HCT116 (cell line): ENCODE data around the gene NFATC1.

Experiments used
- EGR1 ChIP-seq: IDR thresholded peaks from 2 replicates; pipeline ENCODE4 v1.6.1; 2012; ENCODE audit warnings: low read depth
- ELF1 ChIP-seq: IDR thresholded peaks from 2 replicates; pipeline ENCODE4 v1.6.1; 2012; ENCODE audit warnings: low read depth, borderline replicate concordance
- EZH2phosphoT487 ChIP-seq: fragments of 200-600 bp; IDR thresholded peaks from 2 replicates; pipeline ENCODE4 v1.6.1; 2018; ENCODE audit warnings: antibody characterized with exemption, borderline replicate concordance
- JUND ChIP-seq: IDR thresholded peaks from 2 replicates; pipeline ENCODE4 v1.6.1; 2012
- POLR2A ChIP-seq: IDR thresholded peaks from 2 replicates; pipeline ENCODE4 v1.7.0; 2011; ENCODE audit warnings: borderline replicate concordance; ENCODE audit not compliant: insufficient read depth, insufficient read length; ENCODE audit errors: extremely low read depth
- POLR2AphosphoS5 ChIP-seq: IDR thresholded peaks from 2 replicates; pipeline ENCODE4 v1.6.1; 2011; ENCODE audit warnings: mild to moderate bottlenecking, low read depth, low read length, moderate library complexity
- SP1 ChIP-seq: IDR thresholded peaks from 2 replicates; pipeline ENCODE4 v1.6.1; 2012; ENCODE audit warnings: low read depth
- TCF7L2 ChIP-seq: IDR thresholded peaks from 2 replicates; pipeline ENCODE4 v1.7.0; 2011; ENCODE audit warnings: borderline replicate concordance, inconsistent platforms; ENCODE audit not compliant: insufficient read depth, insufficient read length; ENCODE audit errors: extremely low read depth
- YY1 ChIP-seq: IDR thresholded peaks from 2 replicates; pipeline ENCODE4 v1.6.1; 2011; ENCODE audit warnings: low read length, low read depth, moderate library complexity, mild to moderate bottlenecking; ENCODE audit not compliant: insufficient replicate concordance; ENCODE audit errors: extremely low read depth
- ZFX ChIP-seq: fragments of 450-650 bp; IDR thresholded peaks from 2 replicates; pipeline ENCODE4 v1.6.1; 2017
- TF ChIP-seq, protein P1 (sequence below), 3 experiments: fragments of 200-600 bp in 1 of 3; sonication (generic) in 1 of 3; IDR thresholded peaks in 2 of 3; conservative IDR thresholded peaks in 1 of 3; 2 replicates each; pipeline ENCODE4 v1.5.1; 2012 to 2017; ENCODE audit warnings: low read depth in 2 of 3, low read length in 2 of 3, antibody characterized with exemption in 1 of 3, borderline replicate concordance in 1 of 3, control low read depth in 1 of 3, mild to moderate bottlenecking in 1 of 3, mixed read lengths in 1 of 3, mixed run types in 1 of 3, moderate library complexity in 1 of 3; ENCODE audit not compliant: insufficient read depth in 1 of 3
- TF ChIP-seq, protein P2 (sequence below): IDR thresholded peaks from 2 replicates; pipeline ENCODE4 v1.6.1; 2012

DNA sequence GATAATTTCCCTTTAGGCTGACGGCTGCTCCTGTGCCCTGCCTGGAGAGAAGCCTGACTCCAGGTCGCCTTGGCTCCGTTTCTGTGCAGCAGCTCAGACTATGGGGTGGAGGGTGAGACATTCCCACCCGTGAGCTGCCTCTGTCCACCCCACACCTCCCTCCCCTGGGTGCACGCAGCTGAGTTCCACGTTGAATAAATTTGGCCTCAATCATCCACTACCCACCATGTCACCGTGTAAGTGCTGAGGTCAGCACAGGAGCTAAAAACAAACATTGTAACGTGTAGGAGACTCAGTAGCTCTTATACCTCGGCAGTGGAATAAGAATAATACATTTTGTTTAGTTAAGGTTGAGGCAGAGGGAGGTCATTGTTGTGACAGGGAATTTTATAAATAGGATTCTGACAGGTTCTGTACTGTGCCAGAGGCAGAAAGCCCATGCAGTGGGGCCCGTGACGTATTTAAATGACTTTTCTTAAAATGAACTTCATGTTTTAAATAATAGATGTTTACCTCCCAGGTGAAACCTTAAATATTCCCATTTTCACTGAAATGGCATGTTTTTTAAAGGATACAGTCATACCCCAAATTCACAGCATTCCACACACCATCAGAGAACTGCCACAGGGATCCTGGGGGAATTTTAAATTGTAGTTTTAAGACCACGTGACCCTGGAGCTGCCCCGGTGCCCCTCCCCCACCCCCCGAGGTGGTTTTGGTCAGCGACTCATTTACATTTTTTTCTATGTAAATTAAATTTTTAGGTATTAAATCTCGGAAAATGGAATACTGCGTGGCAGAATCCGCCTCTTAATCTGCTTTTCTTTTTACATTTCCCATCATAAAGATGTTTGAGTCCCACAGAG is 50.2 kb downstream of the NFATC1 start:
- TF ChIP-seq SP1 (no peak), ELF1 (no peak), TCF7L2 (no peak), POLR2AphosphoS5 (no peak), JUND (no peak), EZH2phosphoT487 (no peak), ZFX (no peak), POLR2A (no peak), EGR1 (no peak), YY1 (no peak)
- TF ChIP-seq, protein P1, sequence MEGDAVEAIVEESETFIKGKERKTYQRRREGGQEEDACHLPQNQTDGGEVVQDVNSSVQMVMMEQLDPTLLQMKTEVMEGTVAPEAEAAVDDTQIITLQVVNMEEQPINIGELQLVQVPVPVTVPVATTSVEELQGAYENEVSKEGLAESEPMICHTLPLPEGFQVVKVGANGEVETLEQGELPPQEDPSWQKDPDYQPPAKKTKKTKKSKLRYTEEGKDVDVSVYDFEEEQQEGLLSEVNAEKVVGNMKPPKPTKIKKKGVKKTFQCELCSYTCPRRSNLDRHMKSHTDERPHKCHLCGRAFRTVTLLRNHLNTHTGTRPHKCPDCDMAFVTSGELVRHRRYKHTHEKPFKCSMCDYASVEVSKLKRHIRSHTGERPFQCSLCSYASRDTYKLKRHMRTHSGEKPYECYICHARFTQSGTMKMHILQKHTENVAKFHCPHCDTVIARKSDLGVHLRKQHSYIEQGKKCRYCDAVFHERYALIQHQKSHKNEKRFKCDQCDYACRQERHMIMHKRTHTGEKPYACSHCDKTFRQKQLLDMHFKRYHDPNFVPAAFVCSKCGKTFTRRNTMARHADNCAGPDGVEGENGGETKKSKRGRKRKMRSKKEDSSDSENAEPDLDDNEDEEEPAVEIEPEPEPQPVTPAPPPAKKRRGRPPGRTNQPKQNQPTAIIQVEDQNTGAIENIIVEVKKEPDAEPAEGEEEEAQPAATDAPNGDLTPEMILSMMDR (IDR thresholded peaks at IDR 0.05 in 2 of 3, conservative IDR thresholded peaks at IDR 0.05 in 1 of 3; ENCODE audit: borderline replicate concordance in 1 of 3, insufficient read depth in 1 of 3, low read depth in 2 of 3, low read length in 2 of 3): no peak
- TF ChIP-seq, protein P2, sequence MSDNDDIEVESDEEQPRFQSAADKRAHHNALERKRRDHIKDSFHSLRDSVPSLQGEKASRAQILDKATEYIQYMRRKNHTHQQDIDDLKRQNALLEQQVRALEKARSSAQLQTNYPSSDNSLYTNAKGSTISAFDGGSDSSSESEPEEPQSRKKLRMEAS: no peak
